Immature natural killer cell (primary cell): ENCODE data around the gene BCL2. TPM values are rescaled to one million over a fixed set of nuclear protein-coding genes. Genes with fewer than 3 reads are reported as not detected.
"Not testable (repeated sequence)": the region's sequence is repeated elsewhere in the genome, so short reads cannot be mapped to it uniquely, and the experiment has no call there.

Source experiments
- DNase-seq, 3 donors: peaks; one replicate each; pipeline ENCODE4 v3.0.0; 2022; ENCODE audit warnings: mixed read lengths in 1 of 3
- H3K27ac Mint-ChIP-seq, 6 donors: one replicate each; pipeline ENCODE4 v1.8.0; 2020; ENCODE audit warnings: mixed read lengths in 6 of 6, mild to moderate bottlenecking in 5 of 6, inconsistent platforms in 4 of 6, moderate library complexity in 3 of 6
- H3K27me3 Mint-ChIP-seq, 3 donors: one replicate each; pipeline ENCODE4 v1.8.0; 2020 to 2021; ENCODE audit warnings: low read depth in 3 of 3, mild to moderate bottlenecking in 3 of 3, mixed read lengths in 3 of 3, moderate library complexity in 3 of 3, inconsistent platforms in 1 of 3
- H3K36me3 Mint-ChIP-seq, 3 donors: one replicate each; pipeline ENCODE4 v1.8.0; 2020; ENCODE audit warnings: mixed read lengths in 3 of 3, inconsistent platforms in 2 of 3, mild to moderate bottlenecking in 2 of 3
- H3K4me1 Mint-ChIP-seq, 2 donors: one replicate each; pipeline ENCODE4 v1.8.0; 2020; ENCODE audit warnings: inconsistent platforms in 2 of 2, mild to moderate bottlenecking in 2 of 2, mixed read lengths in 2 of 2, moderate library complexity in 1 of 2
- H3K4me3 Mint-ChIP-seq, 5 donors: one replicate each; pipeline ENCODE4 v1.8.0; 2020; ENCODE audit warnings: mild to moderate bottlenecking in 5 of 5, mixed read lengths in 5 of 5, inconsistent platforms in 3 of 5, moderate library complexity in 3 of 5
- H3K9me3 Mint-ChIP-seq, 6 donors: one replicate each; pipeline ENCODE4 v1.8.0; 2020; ENCODE audit warnings: mild to moderate bottlenecking in 6 of 6, mixed read lengths in 6 of 6, inconsistent platforms in 4 of 6, moderate library complexity in 3 of 6
- polyA plus RNA-seq, 3 donors: library from polyadenylated mRNA; unstranded; fragments of 300-500 nt; fragmentation: Illumina TruSeq; gene quantifications; one replicate each; pipeline ENCODE4 v1.2.3, GENCODE V29; 2021

Gene BCL2
- polyA plus RNA-seq, 3 donors from 2014 or later, result 5.1 to 8.0 (median 5.7) TPM

- Mint-ChIP-seq H3K27ac (no peak overlapping the region), H3K4me1 (peaks cover 22 to 25% of the 10 kb centered on the region in 2 donors), H3K36me3 (peaks cover 13 to 14% (median 13%) of the 10 kb centered on the region in 3 donors), H3K4me3 (no peak overlapping the region), H3K9me3 (no peaks in the 10 kb centered on the region), H3K27me3 (no peaks in the 10 kb centered on the region)
- no peak for DNase-seq
Observed at GRCh38 chr18:63247926-63248325, 71.6 kb downstream of the BCL2 start.

- Mint-ChIP-seq H3K36me3 (peaks cover 11 to 14% (median 12%) of the 10 kb centered on the region in 3 donors), H3K9me3 (no peaks in the 10 kb centered on the region), H3K4me1 (peaks cover 20 to 21% of the 10 kb centered on the region in 2 donors), H3K4me3 (no peak overlapping the region), H3K27me3 (no peaks in the 10 kb centered on the region), H3K27ac (no peak overlapping the region)
- no peak for DNase-seq
Observed at GRCh38 chr18:63247506-63247905, 72.1 kb downstream of the BCL2 start.

GRCh38 chr18:63245600-63245999, 74.0 kb downstream of the BCL2 start:
- H3K36me3 Mint-ChIP-seq, result peaks cover 7 to 14% (median 11%) of the 10 kb centered on the region in 3 donors
- H3K4me1 Mint-ChIP-seq, result peaks cover 18 to 19% of the 10 kb centered on the region in 2 donors
- H3K27ac Mint-ChIP-seq, result no peak overlapping the region
- DNase-seq, result no peak
- no peaks in the 10 kb centered on the region for H3K9me3 Mint-ChIP-seq
- no peak overlapping the region for H3K4me3 Mint-ChIP-seq
- no peaks in the 10 kb centered on the region for H3K27me3 Mint-ChIP-seq

- H3K27me3 Mint-ChIP-seq, result no peaks in the 10 kb centered on the region
- peak overlapping the region in 2 of 6 donors; percentile 9 to 20 for H3K27ac Mint-ChIP-seq
- no peaks in the 10 kb centered on the region for H3K9me3 Mint-ChIP-seq
- DNase-seq, result no peak
- peaks cover 7 to 15% (median 14%) of the 10 kb centered on the region in 3 donors for H3K36me3 Mint-ChIP-seq
- H3K4me3 Mint-ChIP-seq, result no peak overlapping the region
- peaks cover 11% of the 10 kb centered on the region in 2 donors for H3K4me1 Mint-ChIP-seq
Observed at GRCh38 chr18:63244607-63245006, 75.0 kb downstream of the BCL2 start.

GRCh38 chr18:63241760-63242159, 77.8 kb downstream of the BCL2 start:
- H3K4me1 Mint-ChIP-seq, result peaks cover 7 to 9% of the 10 kb centered on the region in 2 donors
- peak overlapping the region in 1 of 6 donors; percentile 29 for H3K27ac Mint-ChIP-seq
- peaks cover 5 to 12% (median 10%) of the 10 kb centered on the region in 3 donors for H3K36me3 Mint-ChIP-seq
- no peak overlapping the region for H3K4me3 Mint-ChIP-seq
- H3K9me3 Mint-ChIP-seq, result no peaks in the 10 kb centered on the region
- no peak for DNase-seq
- H3K27me3 Mint-ChIP-seq, result no peaks in the 10 kb centered on the region

GRCh38 chr18:63241317-63241712, 78.3 kb downstream of the BCL2 start:
- DNase-seq, result no peak

GRCh38 chr18:63240531-63241316, 78.8 kb downstream of the BCL2 start:
- H3K9me3 Mint-ChIP-seq, result no peaks in the 10 kb centered on the region
- peaks cover 5 to 9% (median 6%) of the 10 kb centered on the region in 3 donors for H3K36me3 Mint-ChIP-seq
- H3K27me3 Mint-ChIP-seq, result no peaks in the 10 kb centered on the region
- no peak overlapping the region for H3K27ac Mint-ChIP-seq
- peaks cover 14 to 18% of the 10 kb centered on the region in 2 donors for H3K4me1 Mint-ChIP-seq
- H3K4me3 Mint-ChIP-seq, result no peak overlapping the region
- no peak for DNase-seq

More at GRCh38 chr18:63241317-63241712, 78.3 kb downstream of the BCL2 start:
- H3K27me3 Mint-ChIP-seq, result no peaks in the 10 kb centered on the region
- no peak overlapping the region for H3K4me3 Mint-ChIP-seq
- peaks cover 11 to 13% of the 10 kb centered on the region in 2 donors for H3K4me1 Mint-ChIP-seq
- H3K36me3 Mint-ChIP-seq, result peaks cover 1 to 9% (median 6%) of the 10 kb centered on the region in 3 donors
- no peak overlapping the region for H3K27ac Mint-ChIP-seq
- no peaks in the 10 kb centered on the region for H3K9me3 Mint-ChIP-seq

- H3K27me3 Mint-ChIP-seq, result no peaks in the 10 kb centered on the region
- H3K9me3 Mint-ChIP-seq, result no peaks in the 10 kb centered on the region
- peaks cover 5 to 13% (median 8%) of the 10 kb centered on the region in 3 donors for H3K36me3 Mint-ChIP-seq
- no peak for DNase-seq
- H3K4me1 Mint-ChIP-seq, result peaks cover 20 to 30% of the 10 kb centered on the region in 2 donors
- no peak overlapping the region for H3K27ac Mint-ChIP-seq
- no peak overlapping the region for H3K4me3 Mint-ChIP-seq
Observed at GRCh38 chr18:63238693-63239075, 80.9 kb downstream of the BCL2 start.

GRCh38 chr18:63237881-63238692, 81.5 kb downstream of the BCL2 start:
- Mint-ChIP-seq H3K27ac (no peak overlapping the region), H3K4me3 (no peak overlapping the region), H3K27me3 (no peaks in the 10 kb centered on the region), H3K9me3 (no peaks in the 10 kb centered on the region), H3K4me1 (peaks cover 20 to 30% of the 10 kb centered on the region in 2 donors), H3K36me3 (peaks cover 5 to 13% (median 8%) of the 10 kb centered on the region in 3 donors)
- no peak for DNase-seq

- peaks cover 5 to 10% (median 8%) of the 10 kb centered on the region in 3 donors for H3K36me3 Mint-ChIP-seq
- H3K4me1 Mint-ChIP-seq, result peaks cover 24 to 33% of the 10 kb centered on the region in 2 donors
- peak overlapping the region in 1 of 5 donors; percentile 22 for H3K4me3 Mint-ChIP-seq
- H3K27me3 Mint-ChIP-seq, result no peaks in the 10 kb centered on the region
- H3K27ac Mint-ChIP-seq, result peak overlapping the region in 4 of 6 donors; percentile 4 to 63 (median 23)
- no peak for DNase-seq
- H3K9me3 Mint-ChIP-seq, result no peaks in the 10 kb centered on the region
Observed at GRCh38 chr18:63236921-63237846, 82.4 kb downstream of the BCL2 start.

- no peaks in the 10 kb centered on the region for H3K27me3 Mint-ChIP-seq
- H3K9me3 Mint-ChIP-seq, result no peaks in the 10 kb centered on the region
- H3K27ac Mint-ChIP-seq, result peak overlapping the region in 2 of 6 donors; percentile 6 to 63
- peaks cover 5 to 10% (median 8%) of the 10 kb centered on the region in 3 donors for H3K36me3 Mint-ChIP-seq
- H3K4me1 Mint-ChIP-seq, result peaks cover 24 to 38% of the 10 kb centered on the region in 2 donors
- DNase-seq, result no peak
- peak overlapping the region in 1 of 5 donors; percentile 22 for H3K4me3 Mint-ChIP-seq
Observed at GRCh38 chr18:63236406-63236805, 83.2 kb downstream of the BCL2 start.

GRCh38 chr18:63235920-63236319, 83.6 kb downstream of the BCL2 start:
- H3K27me3 Mint-ChIP-seq, H3K36me3 Mint-ChIP-seq, H3K4me3 Mint-ChIP-seq, DNase-seq, H3K9me3 Mint-ChIP-seq: not testable (repeated sequence)
- Mint-ChIP-seq H3K4me1 (peaks cover 26 to 43% of the 10 kb centered on the region in 2 donors), H3K27ac (peak overlapping the region in 1 of 6 donors; percentile 31)

- H3K36me3 Mint-ChIP-seq, result peaks cover 0 to 10% (median 8%) of the 10 kb centered on the region in 3 donors
- no peaks in the 10 kb centered on the region for H3K27me3 Mint-ChIP-seq
- no peak for DNase-seq
- no peaks in the 10 kb centered on the region for H3K9me3 Mint-ChIP-seq
- peak overlapping the region in 1 of 5 donors; percentile 15 for H3K4me3 Mint-ChIP-seq
- H3K4me1 Mint-ChIP-seq, result peaks cover 32 to 52% of the 10 kb centered on the region in 2 donors
- H3K27ac Mint-ChIP-seq, result peak overlapping the region; percentile 1 to 67 (median 24)
Observed at GRCh38 chr18:63234841-63235240, 84.7 kb downstream of the BCL2 start.
